HG03571 (cell line): ENCODE results near the gene TENT5A.
A peak's percentile ranks its signal among the peaks of the same experiment; 100 is the strongest.

Experiments
- ATAC-seq: cut with Tn5 transposase; IDR thresholded peaks from one replicate; pipeline ENCODE4 v1.9.1; 2021; ENCODE audit not compliant: unreplicated experiment

The TENT5A gene

DNA sequence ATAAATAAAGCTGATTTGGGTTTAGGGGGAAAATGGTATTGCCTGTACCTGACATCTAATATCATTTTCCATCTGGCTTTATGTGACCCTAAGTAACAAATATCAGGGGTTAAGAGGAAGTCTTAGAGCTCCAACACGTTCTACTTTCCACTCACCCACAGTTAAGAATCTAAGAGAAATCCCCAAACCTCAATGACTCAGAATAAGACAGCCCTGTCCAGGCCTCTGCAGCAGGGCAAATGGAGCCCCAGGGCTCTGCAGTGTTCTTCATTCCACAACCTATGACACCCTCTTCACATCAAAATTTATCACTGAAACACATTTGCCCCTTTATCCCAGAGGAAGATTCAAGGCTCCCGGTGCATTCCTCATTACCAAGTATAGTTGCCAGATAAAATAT is 20.3 kb upstream of the TENT5A start:
- peak; percentile 99 for ATAC-seq

DNA sequence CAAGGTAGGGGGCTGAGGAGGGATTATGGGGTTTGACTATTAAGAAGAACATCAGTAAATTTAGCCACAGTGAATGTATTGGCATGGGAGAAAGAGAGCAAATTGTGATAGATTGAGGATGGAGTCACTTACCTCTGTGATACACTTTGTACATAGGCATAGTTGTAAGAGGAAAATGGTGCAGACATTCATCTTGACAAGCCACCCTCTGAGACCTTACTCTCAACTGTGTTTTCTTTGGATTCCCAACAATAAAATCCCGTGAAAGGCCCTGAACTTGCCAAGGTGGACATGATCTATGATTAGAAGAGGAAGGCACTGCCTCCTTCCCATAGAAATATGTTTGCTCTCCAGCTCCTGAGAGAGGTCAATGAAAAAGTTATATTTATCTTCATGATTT is 18.6 kb upstream of the TENT5A start:
- no peak for ATAC-seq

DNA sequence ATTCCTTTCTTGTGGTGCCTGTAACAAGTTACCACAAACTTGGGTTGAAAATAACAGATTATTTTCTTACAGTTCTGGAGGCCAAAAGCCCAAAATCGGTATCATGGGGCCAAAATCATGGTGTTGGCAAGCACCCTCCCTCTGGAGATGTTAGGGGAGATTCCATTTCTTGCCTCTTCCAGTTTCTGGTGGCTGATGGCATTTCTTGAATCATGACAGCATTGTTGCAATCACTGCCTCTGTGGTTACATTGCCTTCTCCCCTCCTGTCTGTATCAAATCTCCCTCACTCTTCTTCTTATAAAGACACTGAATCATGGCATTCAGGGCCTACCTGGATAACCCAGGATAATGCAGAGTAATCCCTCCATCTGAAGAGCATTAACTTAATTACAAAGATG is 17.9 kb upstream of the TENT5A start:
- no peak for ATAC-seq

DNA sequence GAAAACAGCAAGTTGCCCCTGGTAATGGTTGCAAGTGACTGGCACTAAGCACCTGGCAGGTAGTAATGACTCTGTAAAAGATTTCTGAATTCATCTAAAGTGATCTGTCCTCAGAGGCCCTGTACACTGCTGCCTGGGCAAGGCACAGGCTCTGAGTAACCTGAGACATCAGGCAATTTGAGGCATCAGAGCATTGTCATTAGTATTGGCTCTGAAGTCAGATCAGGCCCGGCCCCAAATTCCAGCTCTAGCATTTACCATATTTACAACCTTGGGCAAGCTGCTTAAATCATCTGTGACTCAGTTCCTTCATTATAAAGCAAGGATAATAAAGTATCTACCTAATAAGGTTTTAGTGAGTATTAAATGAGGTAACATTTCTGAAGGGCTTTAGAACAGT is 17.3 kb upstream of the TENT5A start:
- ATAC-seq, result no peak

DNA sequence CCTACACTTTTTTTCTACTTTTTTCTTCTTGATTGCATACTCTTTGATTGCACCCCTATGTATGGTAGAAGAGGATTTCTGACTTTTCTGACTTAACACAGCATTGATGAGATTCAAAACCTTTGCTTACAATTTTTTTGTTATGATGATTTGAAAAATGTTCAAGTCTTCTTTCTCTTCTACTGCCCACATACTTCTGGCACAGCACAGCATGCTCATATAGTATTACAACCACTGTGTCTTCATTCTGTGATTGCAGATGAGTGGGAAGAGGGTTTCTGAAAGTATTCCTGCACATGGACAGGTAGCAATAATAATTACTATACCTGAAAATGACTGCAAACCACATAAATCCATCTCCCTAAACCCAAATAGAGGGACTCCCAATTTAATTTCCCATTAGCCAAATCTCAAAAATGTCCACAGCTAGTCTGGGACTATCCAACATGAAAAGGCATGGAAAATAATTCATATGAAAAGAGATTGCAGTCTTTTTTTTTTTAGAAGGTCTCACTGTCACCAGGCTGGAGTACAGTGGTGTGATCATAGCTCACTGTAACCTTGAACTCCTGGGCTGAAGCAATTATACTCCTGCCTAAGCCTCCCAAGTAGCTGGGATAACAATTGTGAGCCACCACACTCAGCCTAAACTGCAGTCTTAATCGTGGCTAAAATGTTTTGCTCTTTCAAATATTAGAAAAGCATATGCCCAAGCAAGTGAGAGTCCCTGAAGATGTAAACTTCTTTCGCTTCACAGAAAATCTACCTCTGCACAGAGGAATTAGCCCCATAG is 15.9 kb upstream of the TENT5A start:
- no peak for ATAC-seq

DNA sequence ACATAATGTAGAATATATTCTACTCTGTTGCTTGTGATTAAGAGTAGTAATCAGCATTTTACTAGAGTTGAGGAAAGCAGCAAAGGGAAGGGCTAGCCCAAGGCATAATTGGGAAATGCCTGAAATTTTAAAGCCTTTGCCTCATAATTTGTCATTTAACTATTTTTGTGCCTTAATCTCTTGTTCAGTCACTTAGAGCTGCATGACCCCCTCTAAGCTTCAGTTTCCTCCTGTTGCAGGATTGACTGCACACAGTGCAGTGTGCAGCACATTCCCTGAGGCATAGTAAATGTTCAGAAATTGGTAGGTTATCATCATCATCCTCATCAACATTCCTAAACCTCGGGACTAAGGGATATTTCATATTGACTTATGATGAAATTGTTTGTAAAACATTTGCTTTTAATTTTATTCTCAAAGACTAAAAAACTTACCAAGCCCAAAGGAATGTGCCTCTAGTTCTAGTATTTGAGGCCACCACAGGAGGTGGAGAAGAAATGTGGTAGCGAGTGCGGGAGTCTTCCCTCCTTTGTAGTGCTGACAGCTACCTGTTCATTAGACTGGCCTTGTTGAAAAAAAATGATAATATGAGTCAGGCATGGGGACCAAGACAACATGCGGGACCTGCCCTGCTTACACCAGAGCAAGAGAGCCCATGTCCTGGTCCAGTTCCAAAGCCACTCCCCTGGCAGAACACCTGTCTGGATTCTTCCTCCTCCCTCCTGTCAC is 14.8 kb upstream of the TENT5A start:
- no peak for ATAC-seq

DNA sequence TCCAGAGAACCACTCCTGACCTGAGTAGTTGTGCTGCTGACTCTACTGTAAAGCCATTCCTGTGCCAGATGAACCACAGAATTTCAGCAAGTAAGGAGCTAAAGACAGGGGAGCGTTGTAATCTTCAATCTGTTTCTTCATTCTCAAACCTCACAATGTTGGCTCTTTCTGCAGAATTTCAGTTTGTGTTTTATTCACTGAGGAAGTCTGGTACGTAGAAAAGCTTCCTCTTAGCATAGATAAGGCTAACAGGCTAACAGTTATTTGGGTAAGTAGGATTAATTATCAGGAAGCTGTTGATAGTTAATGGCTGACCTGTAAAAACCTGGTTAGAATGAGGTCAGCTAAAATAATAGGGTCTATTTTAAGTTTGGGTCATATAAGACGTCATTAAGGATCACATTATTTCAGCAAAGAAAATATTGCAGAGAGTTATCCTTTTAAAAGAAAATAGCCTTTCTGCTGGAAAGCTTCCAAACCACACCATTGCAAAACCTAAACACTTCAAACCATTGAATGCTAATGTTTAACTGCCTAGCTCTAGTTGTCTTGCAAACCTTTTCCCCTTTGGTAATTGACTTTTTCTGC is 14.1 kb upstream of the TENT5A start:
- ATAC-seq, result peak; percentile 53

DNA sequence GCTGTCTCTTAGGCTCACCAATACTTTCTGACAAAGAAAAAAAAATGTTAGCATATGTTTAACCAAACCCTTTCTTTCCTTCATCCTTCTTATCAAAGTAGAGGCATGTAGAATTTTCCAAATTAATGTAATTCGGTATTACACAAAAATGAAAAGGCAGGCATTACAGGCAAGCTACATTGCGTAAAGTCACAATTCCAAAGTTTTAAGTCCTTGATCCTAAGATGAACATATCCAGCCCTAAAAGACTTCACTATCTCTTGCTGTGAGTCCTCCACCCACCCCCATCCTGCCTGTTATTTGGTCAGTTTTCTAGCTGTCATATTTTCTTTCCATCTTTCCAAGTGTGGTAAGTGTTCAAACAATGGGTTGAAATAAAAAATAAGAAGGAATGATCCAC is 12.1 kb upstream of the TENT5A start:
- ATAC-seq, result no peak

DNA sequence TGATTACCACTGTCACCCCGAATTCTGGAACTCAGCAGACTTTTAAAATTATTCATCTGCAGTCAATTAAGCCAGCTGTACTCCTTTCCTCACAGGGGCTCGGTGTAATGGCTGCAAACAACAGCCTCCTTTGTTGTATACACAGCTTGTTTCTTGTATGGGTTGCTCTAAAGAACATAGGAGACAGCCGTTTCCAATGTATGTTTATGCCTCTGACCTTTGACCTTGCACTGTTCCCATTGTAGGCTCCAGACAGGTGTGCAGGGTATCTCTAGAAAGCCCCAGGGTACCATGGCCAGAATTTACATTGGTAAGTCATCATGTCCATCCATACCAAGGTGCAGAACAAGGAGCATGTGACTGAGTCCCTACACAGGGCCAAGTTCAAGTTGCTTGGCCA is 11.5 kb upstream of the TENT5A start:
- ATAC-seq, result no peak

DNA sequence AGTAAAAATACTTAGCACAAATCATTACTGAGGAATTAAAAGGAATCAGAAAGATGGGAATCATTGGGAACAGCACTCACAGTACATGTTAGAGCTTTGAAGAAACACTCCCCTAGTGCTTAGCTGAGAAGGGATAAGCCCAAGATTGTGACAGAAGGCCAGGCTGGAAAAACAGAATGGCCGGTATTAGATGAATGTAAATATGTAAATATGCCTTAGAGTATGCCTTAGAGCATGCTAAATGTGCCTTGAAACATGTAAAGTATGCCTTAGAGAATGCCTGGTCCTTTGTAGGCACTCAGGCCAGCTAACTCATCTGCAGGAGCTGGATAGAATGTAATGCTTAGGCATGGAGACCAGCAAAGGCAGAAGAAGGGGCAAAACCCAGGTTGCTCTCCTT is 10.6 kb upstream of the TENT5A start:
- no peak for ATAC-seq

DNA sequence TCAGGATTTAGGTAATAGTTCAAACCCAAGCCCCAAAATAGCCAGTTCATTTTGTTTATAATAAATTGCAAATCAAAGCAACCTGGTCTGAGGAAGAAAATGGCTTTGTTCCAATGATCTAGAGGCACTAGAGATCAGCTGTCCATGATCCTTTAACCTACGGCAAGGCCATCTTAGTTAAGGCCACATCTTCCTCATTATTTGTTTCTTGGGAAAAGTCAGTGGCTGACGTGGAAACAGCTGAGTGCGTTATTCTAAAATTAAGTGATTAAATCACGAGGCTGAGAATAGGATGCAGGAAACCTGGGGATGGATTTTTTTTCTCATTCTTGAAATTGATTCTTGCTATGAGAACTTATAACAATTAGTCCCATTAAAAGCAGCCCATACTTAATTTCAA is 10.1 kb upstream of the TENT5A start:
- ATAC-seq, result no peak

DNA sequence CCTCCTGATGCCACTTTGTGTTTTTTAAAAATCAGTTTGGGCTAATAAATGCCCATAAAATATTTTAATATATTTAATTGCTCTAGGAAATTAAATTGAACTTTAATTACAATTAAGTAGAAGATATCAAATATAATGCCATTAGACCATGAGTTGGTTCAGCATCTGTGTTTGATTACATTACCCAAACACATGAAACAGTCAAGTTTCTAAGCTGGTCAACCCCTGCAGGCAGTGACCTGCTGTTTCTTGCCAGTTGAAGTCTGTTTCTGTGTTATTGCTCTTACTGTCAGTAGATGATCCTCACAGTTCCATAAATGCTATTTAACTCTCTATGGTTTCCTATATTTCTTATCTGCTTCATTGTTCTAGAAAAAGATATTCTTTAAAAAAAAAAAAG is 9.7 kb upstream of the TENT5A start:
- ATAC-seq, result no peak

DNA sequence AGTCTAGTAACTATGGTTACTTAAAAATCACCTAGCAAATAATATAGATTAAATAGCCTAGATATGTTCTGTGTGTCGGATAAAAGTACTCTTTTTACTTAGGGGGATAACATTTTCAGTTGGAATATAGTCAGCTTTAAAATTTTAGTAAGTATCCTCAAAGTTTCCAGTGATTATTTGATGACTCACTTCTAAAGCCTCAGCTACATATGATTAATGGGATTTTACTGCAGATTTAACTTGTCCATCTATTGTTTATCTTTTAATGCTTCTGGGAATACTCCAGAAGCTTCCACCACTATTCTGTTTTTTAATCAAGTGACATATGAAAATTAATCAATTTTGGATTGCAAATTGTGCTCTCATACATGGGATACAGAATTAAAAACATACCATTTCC is 8.7 kb upstream of the TENT5A start:
- ATAC-seq, result no peak

DNA sequence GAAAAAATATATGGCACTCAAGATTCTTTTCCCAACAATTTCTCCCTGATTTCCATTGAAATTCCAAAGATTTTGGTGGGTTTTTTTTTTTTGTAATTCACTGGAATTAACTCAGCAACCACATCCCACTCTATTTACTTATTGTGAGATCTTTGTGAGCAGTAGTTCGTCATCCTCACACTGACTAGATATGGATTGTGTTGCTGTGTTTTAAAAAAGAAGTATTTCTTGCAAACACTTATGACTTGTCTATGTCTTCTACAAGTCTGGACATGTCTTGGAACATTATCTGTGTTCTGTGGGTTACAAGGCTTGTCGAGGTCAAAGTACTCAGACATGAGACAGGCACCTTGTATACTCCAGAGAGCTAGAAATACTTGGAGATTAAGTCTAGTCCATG is 7.3 kb upstream of the TENT5A start:
- no peak for ATAC-seq

DNA sequence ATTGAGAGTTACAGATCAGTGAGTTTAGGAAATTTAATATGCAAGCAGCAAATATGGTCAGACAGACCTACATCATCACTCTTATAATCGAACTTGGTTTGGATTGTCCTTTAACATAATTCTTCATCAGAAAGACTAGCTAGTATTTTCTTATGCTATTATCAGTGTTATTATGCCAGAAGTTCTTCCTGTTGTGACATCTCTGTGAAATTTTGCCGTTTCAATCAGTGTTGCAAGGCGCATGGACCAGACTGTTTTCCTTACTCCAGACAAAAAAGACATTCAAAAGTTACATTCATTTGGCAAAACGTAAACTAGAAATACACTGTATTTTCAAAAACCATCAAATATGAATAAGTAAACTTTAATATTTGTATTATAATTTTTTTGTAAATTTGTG is 5.7 kb upstream of the TENT5A start:
- no peak for ATAC-seq

DNA sequence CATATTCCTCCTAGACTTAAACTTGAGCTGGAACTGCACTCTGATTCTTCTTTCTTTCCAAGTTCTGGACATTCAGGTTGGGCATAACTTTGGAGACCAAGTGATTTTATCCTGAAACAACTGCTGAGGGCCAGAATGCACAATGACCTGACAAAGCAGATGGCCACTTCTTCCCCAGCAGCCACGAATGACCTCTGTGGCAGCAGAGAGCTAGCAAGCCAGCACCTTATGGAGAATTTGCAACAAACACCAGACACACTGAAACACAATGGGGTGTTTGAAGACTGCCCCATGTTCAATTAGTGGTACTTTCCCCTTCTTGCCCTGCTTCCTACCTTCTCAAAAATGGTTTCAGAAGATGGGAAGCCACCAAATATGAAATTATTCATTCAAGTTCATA is 4.2 kb upstream of the TENT5A start:
- ATAC-seq, result no peak

DNA sequence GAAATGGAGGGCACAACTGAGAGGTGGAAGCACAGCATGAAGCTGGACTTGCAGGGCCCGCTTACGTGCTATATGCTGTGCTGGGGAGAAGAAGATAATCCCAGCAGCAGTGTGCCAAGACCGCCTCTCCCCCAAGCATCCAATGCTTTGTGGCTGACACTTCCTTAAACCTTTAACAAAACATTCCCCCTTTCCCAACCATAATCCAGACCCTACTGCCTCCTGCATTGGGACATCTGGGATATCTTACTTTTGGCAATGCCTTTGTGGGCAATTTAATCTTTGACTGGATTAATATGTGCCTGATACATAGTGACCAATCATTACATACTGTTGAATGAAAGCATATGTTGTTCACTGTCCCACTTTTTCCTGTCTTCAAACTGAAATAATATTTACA is 3.1 kb upstream of the TENT5A start:
- no peak for ATAC-seq

DNA sequence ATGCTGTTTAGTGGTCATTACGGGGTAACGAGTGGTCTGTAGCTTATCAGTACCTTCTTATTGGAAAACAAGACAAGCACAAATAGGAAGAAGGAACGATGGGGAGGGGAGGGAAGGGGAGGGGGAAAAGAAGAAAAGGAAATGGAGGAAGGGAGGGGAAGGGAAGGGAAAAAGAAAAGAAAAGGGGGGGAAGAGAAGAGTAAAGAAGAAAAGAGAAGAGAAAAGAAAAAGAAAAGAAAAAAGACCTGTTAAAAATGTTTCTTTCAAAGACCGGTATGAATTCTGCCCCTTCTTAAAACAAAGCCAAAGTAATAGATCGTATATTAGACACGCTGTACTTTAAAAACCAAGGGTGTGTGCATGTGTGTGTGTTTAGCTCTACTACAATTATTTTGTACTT is 2.4 kb upstream of the TENT5A start:
- ATAC-seq, result no peak

DNA sequence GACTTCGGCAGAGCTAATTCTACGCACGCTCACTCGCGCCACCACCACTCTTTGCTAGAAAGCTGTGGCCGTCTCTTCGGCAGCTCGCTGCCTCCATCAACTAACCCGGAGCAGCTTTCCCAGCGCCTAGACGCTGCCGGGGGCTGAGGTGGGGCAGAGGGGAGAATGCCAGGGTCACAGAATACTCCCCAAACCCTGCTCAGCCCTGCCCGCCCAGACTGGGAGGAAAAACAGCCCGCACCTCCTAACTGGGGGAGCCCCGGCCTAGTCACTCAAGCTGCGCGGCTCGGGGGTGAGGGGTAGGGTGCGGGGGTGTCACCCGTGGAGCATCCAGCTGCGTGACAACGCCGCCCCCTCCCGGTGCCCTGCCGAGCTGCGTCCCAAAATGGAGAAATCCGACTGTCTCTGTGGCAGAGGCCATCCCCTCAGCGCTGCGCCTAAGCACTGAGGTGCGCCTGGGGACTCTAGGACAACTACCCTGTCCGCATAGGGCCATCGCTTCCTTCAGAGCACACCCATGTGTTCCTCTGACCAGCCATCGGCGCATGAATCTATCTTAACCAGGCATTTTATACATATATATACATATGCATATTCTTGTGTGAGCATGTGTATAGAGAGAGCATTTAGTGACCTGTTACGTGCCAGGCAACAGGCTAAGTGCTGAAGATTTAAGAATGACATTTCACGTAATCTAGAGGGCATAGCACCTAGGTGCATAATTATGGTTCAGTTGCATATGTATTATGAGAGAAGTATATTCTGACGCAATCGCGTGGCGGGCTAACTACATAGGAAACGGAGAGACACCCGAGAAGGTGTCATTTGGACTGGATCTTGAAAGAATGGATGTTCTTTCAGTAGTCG is 1.5 kb upstream of the TENT5A start:
- peak; percentile 35 for ATAC-seq

DNA sequence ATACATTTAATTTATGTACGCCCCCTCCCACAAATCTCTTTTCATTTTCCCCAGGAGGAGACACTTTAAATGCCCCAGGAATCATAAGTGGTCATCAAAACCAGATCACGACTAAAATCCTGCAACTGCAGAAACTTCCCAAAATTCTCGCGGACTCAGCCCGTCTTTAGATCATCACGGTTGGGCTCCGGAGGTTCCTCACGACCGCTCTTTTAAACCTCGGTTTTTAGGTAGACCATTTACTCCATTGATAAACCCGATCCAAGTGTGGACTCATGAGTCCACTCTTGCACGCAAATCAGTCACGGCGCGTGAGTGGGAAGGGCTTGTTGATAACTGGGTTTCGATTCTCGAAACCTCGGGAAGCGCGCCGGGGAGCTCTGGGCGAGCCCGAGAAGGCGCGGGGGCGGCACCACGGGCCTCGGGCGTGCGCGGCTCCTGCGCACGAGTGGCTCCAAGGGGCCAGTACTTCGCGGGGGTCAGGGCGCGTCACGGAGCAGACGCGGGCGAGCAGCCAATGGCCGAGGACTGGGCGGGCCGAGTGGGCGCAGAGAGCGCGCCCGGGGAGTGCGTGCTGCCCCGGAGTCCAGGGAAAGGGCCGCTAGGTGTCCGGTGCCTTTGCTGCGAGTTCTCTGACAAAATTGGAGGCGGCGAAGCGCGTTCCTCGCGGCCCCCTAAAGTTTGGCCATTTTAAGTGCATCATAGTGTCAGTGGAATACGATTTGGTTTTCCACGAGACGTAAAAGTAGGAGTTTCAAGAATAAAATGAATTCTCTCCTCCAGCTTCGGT is 635 bp upstream of the TENT5A start:
- ATAC-seq, result peak; percentile 35
